NCI-H226 (cell line): ENCODE measurements around the gene XKR8.

Experiments
- DNase-seq: peaks from one replicate; pipeline ENCODE4 v3.0.0-alpha.2; 2015

Gene XKR8, protein sequence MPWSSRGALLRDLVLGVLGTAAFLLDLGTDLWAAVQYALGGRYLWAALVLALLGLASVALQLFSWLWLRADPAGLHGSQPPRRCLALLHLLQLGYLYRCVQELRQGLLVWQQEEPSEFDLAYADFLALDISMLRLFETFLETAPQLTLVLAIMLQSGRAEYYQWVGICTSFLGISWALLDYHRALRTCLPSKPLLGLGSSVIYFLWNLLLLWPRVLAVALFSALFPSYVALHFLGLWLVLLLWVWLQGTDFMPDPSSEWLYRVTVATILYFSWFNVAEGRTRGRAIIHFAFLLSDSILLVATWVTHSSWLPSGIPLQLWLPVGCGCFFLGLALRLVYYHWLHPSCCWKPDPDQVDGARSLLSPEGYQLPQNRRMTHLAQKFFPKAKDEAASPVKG

DNA sequence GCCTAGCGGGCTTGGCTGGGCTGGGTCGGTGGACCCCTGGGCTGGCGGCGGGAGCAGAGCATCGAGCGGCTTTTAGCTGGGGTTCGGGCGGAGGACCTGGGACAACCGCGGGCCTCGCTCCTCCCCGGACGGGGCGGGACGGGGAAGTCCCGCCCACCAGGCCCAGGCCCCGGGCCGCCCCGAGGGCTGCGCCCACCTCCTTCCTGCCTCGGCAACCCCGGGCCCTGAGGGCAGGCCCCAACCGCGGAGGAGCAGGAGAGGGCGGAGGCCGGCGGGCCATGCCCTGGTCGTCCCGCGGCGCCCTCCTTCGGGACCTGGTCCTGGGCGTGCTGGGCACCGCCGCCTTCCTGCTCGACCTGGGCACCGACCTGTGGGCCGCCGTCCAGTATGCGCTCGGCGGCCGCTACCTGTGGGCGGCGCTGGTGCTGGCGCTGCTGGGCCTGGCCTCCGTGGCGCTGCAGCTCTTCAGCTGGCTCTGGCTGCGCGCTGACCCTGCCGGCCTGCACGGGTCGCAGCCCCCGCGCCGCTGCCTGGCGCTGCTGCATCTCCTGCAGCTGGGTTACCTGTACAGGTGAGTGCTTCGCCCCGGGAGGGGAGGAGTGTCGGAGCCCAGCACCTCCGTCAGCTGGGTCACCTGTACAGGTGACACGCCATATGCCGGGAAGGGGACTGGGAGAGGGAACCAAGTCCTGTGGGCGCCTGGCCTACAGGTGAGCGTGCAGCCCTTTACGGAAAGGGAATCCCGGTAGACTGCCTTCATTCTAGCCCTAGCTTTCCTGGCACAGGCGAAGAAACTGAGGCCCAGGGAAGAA lies at the start of gene XKR8:
XKR8 (plus strand) TSS at position 182 of the 812 bp plus-strand sequence; CDS start at position 279, 97 bp downstream.
- DNase-seq, result peak; percentile 81

DNA sequence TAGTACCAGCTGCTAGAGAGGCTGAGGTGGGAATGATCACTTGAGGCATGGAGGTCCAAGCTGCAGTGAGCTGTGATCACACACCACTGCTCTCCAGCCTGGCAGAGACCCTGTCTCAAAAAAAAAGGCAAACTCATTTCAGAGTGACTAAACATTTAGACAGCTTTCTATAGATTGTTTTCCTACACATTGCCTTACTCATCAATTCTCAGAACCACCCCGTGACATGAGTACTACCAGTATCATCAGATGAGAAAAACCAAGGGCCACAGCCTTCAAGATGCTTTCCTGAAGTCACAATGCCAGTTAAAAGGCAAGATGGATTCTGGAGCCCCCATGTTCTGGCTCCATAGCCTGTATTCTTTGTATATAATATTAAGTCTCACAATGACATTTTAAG lies 47.3 kb upstream of the XKR8 start:
- no peak for DNase-seq

DNA sequence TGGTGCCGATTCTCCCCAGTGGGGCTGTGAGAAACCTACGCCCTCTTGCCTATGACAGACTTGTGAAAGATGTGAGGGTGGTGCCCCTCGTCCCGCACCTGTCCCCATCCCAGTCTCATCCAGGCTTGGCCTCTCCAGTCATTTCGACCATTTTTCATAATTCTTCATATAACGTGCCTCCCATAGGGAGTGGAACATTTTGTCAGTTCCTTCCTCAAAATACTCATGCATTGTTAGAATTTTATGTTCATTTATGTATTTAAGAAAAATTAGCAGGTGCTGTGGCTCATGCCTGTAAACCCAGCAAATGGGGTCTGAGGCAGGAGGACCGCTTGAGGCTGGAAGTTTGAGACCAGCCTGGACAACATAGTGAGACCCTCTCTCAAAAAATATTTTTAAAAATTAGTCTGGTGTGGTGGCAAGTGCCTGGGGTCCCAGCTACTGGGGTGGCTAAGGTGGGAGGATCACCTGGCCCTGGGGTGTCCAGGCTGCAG lies 44.6 kb upstream of the XKR8 start:
- no peak for DNase-seq

DNA sequence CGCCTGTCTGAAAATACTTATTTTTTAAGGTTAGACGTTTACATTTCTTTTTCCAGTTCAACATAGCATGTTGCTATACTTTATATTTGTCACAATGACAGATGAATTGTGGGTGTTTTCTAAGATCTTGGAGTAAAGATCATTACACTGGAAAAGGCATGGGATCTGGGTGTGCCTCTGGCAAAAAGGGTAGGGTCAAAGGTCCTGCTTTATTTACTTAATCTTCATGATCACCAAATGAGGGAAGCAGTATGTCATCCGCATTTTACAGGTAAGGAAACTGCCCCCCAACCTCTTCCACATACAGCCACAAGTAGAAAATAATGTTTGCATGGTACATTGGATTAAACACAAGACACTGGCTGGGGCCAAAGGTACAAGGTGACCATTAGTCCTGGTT lies 37.5 kb upstream of the XKR8 start:
- DNase-seq, result no peak

DNA sequence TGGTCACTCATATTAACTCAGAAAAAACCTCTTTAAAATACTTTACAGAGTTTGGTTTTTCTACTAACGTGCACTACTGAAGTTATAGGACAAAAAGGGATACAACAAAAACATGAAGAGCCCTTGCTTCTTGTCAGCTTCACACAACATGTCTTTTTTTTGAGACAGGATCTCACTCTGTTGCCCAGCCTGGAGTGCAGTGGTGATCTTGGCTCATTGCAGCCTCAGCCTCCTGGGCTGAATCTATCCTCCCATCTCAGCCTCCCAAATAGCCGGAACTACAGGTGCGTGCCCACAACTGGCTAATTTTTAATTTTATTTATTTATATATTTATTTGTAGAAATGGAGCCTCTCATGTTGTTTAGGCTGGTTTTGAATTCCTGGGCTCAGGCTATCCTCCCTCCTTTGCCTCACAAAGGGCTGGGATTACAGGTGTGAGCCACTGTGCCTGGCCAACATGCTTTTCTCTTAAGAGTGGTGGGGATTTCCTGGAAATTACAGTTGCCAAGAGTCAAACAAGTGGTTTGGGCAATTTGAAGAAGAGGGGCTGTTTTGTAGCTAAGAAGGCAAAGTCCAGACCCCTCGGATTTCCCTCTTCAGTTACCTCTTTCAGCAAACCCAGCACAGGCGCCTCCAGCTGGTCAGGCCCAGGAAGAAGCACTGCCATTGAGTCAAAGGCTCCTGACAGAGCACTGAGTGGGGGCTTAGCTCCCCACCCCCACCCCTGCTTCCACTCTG lies 31.4 kb upstream of the XKR8 start:
- DNase-seq, result no peak

DNA sequence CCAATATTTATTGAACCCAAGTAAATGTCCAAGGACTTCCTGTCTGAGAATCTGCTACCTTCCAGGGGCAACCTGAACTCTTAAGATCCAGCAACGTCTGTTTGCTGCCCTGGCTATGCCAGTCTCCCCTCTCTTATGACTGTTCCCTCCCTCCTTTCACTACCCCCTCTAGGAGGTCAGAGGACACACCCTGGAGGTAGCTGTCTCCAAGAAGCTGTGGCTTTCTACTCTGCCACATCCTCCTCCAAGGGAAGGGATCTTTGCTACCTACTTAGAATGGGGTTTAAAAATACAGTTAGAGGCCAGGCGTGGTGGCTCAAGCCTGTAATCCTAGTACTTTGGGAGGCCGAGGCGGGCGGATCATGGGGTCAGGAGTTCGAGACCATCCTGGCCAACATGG lies 28.6 kb upstream of the XKR8 start:
- DNase-seq, result no peak

DNA sequence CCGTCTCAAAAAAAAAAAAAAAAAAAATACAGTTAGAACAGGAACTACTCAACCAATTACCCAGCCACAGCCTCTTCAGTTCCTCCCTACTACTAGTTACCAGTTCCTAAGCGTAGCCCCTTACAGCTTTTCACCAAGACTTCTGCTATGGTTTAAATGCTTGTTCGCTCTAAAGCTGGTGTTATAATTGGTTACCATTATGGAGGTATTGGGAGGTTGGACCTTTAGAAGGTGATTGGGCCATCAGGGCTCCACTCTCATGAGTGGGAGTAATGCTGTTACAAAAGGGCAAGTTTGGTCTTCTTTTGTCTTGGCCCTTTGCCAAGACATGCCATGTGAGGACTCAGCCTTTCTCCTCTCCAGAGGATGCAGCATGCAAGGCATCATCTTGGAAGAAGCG lies 28.0 kb upstream of the XKR8 start:
- DNase-seq, result peak; percentile 19

DNA sequence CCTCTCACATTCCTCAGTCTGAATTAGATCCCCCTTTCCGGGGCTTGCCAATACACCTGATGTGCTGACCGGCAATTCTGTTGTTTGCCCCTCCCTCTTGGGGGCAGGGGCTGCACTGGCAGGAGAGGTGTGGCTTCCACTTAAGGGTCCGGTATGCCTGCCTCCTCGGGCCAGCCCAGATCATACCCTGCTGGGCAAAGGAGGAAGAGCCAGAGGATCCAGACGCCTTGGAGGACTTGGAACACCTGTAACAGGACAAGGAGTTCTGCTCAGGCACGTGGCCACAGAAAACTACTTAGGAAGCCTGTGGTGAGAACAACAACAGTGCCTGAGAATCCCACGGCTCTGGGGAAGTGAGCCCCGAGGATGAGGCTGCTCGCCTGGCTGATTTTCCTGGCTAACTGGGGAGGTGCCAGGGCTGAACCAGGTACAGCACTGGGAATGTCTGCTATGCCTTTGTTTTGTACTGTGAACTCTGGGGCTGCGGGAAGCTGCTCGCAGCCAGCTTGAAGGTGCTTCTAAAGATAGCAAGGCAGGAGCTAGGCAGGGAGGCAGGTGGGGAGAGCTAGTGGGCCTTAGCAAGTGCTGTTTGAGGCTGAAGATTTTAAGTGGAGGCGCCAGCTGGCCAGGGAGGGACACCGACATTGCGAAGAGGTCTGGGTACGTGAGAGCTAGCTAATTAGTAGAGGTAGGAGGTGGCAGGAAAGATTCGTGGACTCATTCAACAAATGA lies 24.8 kb upstream of the XKR8 start, which contains the start of gene SMPDL3B:
SMPDL3B (plus strand) TSS at position 183 of the 732 bp plus-strand sequence; CDS start at position 367, 184 bp downstream.
- DNase-seq, result peak; percentile 28

DNA sequence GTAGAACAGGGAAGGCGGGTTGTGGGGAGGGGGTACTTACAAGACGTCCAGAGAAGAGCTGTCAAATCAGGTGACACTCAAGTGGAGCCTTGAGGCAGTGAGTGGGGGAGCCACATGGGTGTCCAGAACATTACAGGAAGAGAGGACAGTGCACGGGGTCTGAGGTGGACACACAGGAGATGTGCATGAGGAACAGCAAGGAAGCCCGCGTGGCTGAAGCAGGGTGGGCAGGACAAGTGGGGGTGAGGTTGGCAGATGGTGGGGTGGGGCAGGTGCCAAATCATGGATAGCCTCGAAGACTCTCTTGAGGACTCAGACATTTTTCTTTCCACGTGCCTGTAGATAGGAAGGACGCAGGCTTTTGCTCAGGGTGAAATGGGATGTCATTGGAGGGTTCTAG lies 24.1 kb upstream of the XKR8 start:
- no peak for DNase-seq

DNA sequence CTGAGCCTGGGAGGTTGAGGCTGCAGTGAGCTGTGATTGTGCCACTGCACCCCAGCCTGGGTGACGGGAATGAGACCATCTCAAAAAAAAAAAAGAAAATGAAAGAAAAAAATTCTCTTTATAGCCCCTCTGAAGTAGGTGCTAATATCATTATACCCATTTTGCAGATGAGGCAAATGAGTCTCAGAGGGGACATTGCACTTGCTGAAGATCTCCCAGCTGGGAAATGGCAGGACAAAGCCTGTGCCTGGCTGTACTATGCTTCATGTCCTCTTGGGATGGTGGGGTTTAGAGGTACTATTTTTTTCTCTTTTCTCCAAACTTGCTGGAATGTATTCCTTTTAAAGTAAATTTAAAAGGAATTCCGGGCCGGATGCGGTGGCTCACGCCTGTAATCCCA lies 23.4 kb upstream of the XKR8 start:
- DNase-seq, result no peak

DNA sequence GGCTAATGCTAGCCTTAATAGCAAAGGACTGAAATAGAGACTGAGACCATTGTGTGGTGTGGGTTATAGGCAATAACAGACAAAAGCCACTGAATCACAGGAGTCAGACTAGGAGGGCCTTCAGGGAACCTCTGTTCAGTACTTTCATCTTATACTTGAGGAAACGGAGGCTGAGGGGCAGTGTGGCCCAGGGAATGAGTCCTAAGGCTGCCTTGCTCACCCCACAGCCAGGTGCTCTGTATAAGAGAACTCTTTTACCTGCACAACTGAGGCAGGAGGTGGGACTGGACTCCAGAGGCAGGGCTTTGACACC lies 22.3 kb upstream of the XKR8 start:
- no peak for DNase-seq

DNA sequence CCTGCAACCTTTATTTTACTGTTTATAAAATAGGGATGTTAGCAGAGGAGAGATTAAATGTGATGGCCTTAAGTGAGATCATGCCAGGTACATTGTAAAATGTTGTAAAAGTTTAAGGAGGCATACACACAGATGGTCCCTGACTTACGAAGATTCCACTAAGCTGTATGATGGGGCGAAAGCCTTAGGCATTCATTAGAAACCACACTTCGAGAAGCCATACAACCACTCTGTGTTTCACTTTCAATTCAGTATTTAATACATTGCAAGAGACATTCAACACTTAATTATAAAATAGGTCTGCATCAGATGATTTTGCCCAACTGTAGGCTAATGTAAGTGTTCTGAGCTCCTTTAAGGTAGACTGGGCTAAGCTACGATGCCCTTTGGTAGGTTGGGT lies 21.3 kb upstream of the XKR8 start:
- no peak for DNase-seq

DNA sequence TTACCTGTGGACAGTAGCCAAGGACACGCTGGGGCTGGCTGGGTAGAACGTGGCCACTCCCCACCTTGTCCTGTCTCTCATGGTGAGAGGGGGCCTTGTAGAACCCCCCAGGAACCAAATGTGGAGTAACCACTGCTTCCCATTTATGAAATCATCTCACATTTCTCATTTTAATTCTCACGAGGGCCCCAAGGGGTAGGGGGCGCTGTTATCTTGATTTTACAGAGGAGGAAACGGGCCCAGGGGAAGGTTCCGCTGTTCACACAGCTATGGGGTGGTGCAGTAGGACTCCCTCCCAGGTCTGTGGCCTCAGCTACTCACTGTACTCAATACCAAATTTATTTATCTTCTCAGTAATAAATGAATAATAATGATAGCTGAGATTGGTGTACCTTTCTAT lies 19.5 kb upstream of the XKR8 start:
- no peak for DNase-seq

DNA sequence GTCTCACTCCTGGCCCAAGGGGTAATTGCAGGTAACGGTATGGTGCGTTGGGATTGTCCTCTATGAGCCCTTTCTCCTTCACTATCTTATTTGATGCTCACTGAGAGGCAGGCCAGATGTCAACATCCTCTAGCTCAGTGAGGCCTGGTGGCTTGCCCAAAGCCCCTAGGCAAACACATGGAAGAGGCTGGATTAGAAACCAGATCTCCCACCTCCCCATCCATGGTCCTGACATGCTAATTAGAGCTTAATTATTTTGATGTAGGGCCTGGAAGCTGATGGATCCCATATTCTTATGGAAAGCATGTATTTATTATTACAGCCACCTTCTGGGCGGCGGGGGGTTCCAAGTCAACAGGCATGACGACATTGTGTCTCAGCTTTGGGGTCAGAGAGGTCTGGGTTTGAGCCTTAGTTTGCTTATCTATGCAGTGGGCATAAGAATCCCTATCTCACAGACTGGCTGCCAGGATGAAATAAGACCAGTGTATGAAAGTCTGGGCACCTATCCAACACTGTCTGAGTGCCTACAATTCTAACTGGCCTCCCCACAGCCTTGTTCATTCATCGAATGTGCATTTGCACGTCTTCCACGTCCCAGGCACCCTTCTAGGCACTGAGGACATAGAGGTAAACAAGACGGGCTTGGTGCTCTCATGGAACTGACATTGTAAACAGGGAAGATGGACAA lies 18.8 kb upstream of the XKR8 start:
- peak; percentile 22 for DNase-seq

DNA sequence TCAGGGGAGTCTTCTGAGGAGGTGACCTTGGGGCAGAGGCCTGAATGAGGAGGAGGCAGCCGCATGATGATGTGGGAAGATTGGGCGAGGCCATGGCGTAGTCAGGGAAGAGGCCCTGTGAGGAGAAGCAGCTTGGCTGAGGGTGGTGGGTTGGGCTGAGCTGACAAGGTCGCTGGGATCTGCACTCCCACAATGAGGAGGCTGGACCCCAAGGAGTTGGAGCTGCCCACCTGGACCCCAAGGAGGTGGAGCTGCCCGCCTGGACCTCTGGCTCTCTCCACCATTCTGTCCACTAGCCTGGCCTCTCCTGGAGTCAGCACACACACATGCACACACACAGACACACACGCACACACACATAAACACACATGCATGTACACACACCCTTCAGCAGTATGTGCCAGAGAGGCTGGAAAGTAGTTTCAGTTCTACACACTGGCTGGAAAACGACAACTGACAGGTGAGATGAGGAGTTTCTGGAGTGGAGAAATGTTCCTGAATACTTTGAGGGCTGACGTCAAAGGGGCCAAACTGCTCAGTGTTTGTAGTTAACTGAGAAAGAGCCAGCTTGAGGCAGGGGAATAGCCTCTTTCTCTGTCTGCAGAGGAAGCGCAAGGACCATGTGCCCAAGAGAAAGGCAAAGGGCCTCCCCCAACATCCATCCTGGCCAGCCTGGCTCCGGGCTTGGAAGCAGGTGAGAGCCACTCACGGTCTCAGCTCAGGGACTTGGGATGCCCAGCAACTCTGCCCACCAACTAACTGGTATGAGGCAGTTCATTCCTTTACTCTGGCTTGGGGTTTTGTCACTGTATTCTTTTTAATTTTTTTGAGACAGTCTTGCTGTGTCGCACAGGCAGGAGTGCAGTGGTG lies 17.9 kb upstream of the XKR8 start:
- DNase-seq, result no peak

DNA sequence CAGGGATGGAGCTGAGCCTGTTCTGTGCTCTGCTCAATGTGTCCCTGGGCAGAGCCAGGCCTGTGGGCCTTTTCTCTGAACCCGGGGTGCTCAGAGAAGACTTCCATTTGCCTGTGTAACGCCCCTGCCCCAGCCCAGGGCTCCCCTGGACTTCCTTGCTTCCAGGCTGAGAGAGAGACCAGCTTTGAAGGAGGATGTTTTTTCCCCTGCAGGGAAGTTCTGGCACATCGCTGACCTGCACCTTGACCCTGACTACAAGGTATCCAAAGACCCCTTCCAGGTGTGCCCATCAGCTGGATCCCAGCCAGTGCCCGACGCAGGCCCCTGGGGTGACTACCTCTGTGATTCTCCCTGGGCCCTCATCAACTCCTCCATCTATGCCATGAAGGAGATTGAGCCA lies 14.8 kb upstream of the XKR8 start:
- DNase-seq, result no peak

DNA sequence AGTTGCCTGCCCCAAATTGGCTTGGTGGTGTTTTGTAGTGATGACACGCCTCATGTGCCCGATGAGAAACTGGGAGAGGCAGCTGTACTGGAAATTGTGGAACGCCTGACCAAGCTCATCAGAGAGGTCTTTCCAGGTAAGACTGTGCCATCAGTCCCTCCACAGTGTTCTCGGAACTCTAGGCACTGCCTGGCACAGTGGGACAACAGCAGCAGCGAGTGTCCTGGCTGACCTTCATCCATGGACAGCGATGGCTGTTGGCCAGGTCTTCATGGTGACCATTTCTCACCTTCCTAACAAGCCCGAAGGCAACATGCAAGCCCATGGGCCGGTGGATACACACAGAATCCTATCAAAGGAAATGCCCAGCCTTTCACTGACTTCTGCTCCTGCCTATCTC lies 10.7 kb upstream of the XKR8 start:
- no peak for DNase-seq

DNA sequence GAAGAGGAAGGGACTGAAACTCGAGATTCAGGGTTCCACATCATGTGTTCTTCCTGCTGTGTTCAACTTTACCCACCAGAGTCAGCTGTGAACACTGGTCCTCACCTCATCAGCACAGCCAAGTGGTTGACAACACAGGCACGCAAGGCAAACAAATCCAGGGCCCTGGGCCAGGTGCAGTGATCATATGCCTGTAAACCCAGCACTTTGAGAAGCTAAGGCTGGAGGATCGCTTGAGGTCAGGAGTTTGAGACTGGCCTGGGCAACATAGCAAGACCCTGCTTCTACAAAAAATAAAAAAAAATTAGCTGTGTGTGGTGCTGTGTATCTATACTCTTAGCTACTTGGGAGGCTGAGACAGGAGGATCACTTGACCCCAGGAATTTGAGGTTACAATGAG lies 8.4 kb upstream of the XKR8 start:
- DNase-seq, result no peak

DNA sequence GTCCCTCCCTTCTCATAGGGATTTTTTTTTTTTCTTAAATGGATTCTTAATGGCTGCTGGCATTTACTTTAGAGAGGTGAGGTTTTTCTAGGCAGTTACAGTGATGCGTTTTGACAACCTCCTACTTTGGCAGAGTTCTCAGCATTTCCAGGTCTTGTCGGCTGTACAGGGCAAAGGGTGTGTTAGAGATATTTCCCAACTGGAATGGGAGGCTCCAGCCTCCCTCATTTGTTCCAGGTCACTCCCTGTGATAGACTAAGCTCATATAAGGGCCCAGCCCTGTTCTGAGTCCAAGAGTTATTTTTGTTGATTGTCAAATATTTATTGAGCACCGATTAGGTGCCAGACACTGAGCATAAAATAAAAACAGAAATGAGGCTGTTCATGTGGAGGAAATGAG lies 7.6 kb upstream of the XKR8 start:
- DNase-seq, result no peak

DNA sequence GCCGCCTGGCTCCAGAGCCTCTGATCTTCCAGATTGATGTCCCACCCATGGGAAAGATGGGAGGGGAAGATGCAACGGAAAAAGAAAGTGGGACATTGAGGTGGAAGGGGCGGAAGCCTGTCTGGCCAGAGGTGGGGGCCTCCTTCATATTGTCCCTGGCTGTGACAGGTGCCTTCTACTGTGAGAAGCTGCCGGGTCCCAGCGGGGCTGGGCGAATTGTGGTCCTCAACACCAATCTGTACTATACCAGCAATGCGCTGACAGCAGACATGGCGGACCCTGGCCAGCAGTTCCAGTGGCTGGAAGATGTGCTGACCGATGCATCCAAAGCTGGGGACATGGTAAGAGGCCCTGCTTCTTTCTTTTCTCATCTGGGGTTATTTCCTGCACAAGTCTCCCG lies 5.6 kb upstream of the XKR8 start:
- no peak for DNase-seq

DNA sequence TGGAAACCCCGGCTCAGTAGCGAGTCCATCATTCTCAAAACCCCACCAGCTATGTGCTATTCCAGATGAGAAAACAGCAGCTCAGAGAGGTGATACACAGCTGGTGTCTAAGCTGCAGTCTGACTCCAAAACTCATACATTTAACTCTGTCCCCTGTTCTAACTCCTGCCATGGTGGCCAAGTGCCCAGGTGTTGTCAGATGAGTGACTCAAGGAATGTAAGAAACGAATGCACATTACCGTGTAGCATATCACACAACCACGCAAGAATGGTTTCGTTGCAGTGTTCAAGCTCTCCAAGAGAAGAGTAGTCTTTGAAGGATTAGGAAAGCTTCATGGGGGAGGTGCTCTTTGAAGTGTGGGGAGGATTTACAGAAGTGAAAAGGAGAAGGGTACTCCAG lies 4.7 kb upstream of the XKR8 start:
- no peak for DNase-seq
